Adrenal gland (tissue), 12 donors: ENCODE measurements around the gene NDUFAF5. TPM values are rescaled to one million over a fixed set of nuclear protein-coding genes. Genes with fewer than 3 reads are reported as not detected.

Experiments used
- DNase-seq, 7 donors: peaks; one replicate each; pipeline ENCODE4 v3.0.0-alpha.2; 2019 to 2020
- H3K27ac ChIP-seq, 5 donors: fragments of 200-600 bp; sonication (generic) in 4 of 5; 1 replicate in 3 of 5; 2 replicates in 2 of 5; pipeline versions ENCODE4 v1.5.1 to v1.8.0; 2016 to 2020; ENCODE audit warnings: mild to moderate bottlenecking in 1 of 5
- H3K27me3 ChIP-seq: fragments of 200-600 bp; 2 replicates; pipeline ENCODE4 v1.8.0; 2021
- H3K36me3 ChIP-seq, 2 donors: fragments of 200-600 bp; replicated peaks in 1 of 2; 1 replicate in 1 of 2; 2 replicates in 1 of 2; pipeline versions ENCODE4 v1.5.1 to v1.8.0; 2018 to 2022
- H3K4me1 ChIP-seq, 2 donors: fragments of 200-600 bp; replicated peaks in 1 of 2; 1 replicate in 1 of 2; 2 replicates in 1 of 2; pipeline versions ENCODE4 v1.5.1 to v1.8.0; 2018 to 2021
- H3K4me3 ChIP-seq, 4 donors: fragments of 200-600 bp; sonication (generic) in 3 of 4; one replicate each; pipeline ENCODE4 v1.5.1; 2016 to 2018
- H3K9me3 ChIP-seq, 3 donors: fragments of 200-600 bp; sonication (generic) in 1 of 3; replicated peaks in 1 of 3; 1 replicate in 2 of 3; 2 replicates in 1 of 3; pipeline versions ENCODE4 v1.5.1 to v1.8.0; 2016 to 2021
- POLR2A ChIP-seq, 2 donors: fragments of 450-650 bp; IDR thresholded peaks; one replicate each; pipeline ENCODE4 v1.6.1; 2017; ENCODE audit warnings: antibody characterized with exemption in 2 of 2, mild to moderate bottlenecking in 2 of 2, moderate library complexity in 1 of 2
- WGBS, 4 donors: extraction: QIAGEN DNeasy Blood & Tissue Kit in 2 of 4; methylation state at CpG; one replicate each; pipeline versions ENCODE4 v1.1.5 to v1.1.7; 2013 to 2017; 5-methylcytosine and 5-hydroxymethylcytosine counted together
- intact Hi-C, 2 donors: fragments of 100-400 bp; cut with DNase I; formaldehyde crosslinking; loops; one replicate each; pipeline versions ENCODE4 v1.14.1 to v1.15.0; 2022 to 2023
- polyA plus RNA-seq, 3 donors: library from polyadenylated mRNA; stranded (reverse); fragments of 200-250 nt in 2 of 3; fragments of 350-450 nt in 1 of 3; fragmentation: Illumina TruSeq in 1 of 3; extraction: RNeasy Lipid Tissue Mini Kit (QIAGEN cat#74804) in 1 of 3; gene quantifications; one replicate each; pipeline ENCODE4 v1.2.3, GENCODE V29; 2013 to 2014
- total RNA-seq, 9 donors: library from RNA; depleted of rRNA in 4 of 9; stranded (reverse); fragments of >200 nt in 4 of 9; fragments of 120-200 nt in 1 of 9; fragmentation: NEBNext Ultra II Directional in 1 of 9; extraction: Animal tissue kit (Norgen Biotek cat#: 25700) in 1 of 9; gene quantifications; one replicate each; pipeline versions ENCODE4 v1.1.0 to v1.2.4, GENCODE V29; 2013 to 2023
- TF ChIP-seq, protein P1 (sequence below), 6 experiments: fragments of 450-650 bp in 4 of 6; fragments of 200-600 bp in 2 of 6; sonication (generic) in 1 of 6; IDR thresholded peaks; 1 replicate in 5 of 6; 2 replicates in 1 of 6; pipeline versions ENCODE4 v1.5.1 to v1.8.0; 2016 to 2021; ENCODE audit warnings: antibody characterized with exemption in 6 of 6, mild to moderate bottlenecking in 2 of 6, moderate library complexity in 1 of 6
- donor health status: healthy with polysubstance abuse.
- donor health status: Bipolar disorder and iron deficiency.
- donor health status: DM: yes; HTN: yes; CAD: no.
- donor health status: DM: no; HTN: no; CAD: no.
- donor health status: DM: no; HTN: no; CAD: no.
- donor health status: DM: yes; HTN: yes; CAD: no.

The NDUFAF5 gene
- total and polyA plus RNA-seq, 12 donors: 6.3 to 54.1 (median 22.9) TPM

DNA sequence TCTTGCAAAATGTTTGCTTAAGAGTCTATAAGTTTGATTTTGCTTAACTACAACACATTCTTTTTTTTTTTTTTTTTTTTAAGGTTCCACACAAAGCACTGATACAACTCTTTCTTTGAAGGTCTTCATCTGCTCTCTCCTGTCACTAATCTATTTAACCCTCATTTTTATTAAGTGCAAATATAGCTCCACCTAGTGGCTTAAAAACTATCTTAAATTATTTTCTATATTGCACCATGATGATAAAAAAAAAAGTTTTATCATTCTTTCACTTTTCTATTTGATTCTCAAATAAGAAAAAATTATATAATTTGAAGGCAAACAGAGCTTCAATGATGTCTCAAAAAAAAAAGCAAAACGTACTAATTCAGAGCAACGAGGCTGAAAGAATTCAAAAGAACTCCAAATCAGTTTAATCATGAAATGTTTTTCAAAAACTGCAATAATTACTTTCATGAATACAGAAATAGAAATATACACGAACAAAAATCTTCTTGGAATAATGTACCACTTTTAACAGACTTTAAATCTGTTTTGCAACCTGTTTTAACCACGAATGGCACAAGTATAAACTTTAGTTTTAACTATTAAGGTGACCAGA, 12.9 kb upstream of the NDUFAF5 start:
- peaks cover 2% of the 10 kb centered on the region in 2 donors for H3K4me1 ChIP-seq
- H3K36me3 ChIP-seq: peaks cover 0 to 66% of the 10 kb centered on the region in 2 donors
- no peaks in the 10 kb centered on the region for H3K9me3 ChIP-seq
- no peak overlapping the region for H3K4me3 ChIP-seq
- TF ChIP-seq, protein P1, sequence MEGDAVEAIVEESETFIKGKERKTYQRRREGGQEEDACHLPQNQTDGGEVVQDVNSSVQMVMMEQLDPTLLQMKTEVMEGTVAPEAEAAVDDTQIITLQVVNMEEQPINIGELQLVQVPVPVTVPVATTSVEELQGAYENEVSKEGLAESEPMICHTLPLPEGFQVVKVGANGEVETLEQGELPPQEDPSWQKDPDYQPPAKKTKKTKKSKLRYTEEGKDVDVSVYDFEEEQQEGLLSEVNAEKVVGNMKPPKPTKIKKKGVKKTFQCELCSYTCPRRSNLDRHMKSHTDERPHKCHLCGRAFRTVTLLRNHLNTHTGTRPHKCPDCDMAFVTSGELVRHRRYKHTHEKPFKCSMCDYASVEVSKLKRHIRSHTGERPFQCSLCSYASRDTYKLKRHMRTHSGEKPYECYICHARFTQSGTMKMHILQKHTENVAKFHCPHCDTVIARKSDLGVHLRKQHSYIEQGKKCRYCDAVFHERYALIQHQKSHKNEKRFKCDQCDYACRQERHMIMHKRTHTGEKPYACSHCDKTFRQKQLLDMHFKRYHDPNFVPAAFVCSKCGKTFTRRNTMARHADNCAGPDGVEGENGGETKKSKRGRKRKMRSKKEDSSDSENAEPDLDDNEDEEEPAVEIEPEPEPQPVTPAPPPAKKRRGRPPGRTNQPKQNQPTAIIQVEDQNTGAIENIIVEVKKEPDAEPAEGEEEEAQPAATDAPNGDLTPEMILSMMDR (IDR thresholded peaks at IDR 0.05): peak; percentile 32 to 65 (median 53)
- no peak for TF ChIP-seq POLR2A (IDR thresholded peaks at IDR 0.05)
- no peak for DNase-seq
- 48 to 54% (median 52%) methylated on average over 4 of the region's 4 CpGs for WGBS, 4 donors
- intact Hi-C loops: loop anchor here in 1 of 2 donors (10.0 kb wide), 1 partner anchor 647 kb away; no protein-coding TSS in a partner anchor
- no peak overlapping the region for H3K27ac ChIP-seq
- no peaks in the 10 kb centered on the region for H3K27me3 ChIP-seq

DNA sequence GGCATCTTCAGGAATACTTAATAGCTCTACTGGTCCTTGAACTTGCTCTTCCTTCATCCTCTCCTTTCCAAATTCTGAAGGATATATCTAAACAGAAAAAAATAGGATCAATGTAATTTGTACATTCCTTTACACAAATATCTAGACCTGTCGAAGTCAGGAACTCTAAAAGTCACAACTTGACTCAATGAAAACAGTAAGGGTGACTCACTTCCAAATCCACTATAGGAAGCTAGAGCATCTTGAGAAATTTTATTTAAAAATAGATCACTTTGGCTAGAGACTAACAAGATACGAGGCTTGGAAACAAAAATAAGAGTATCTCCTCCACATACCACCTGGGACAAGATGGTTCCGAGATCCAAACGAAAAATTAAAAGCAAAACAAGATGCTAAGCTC, 12.3 kb upstream of the NDUFAF5 start:
- Histone ChIP-seq H3K27me3 (no peaks in the 10 kb centered on the region), H3K27ac (no peak overlapping the region), H3K4me1 (peaks cover 3 to 7% of the 10 kb centered on the region in 2 donors), H3K9me3 (no peaks in the 10 kb centered on the region), H3K4me3 (no peak overlapping the region), H3K36me3 (peaks cover 0 to 62% of the 10 kb centered on the region in 2 donors)
- intact Hi-C loops: loop anchor here in 1 of 2 donors (10.0 kb wide), 1 partner anchor 648 kb away; no protein-coding TSS in a partner anchor
- no peak for DNase-seq
- 68 to 84% (median 73%) methylated on average over 4 of the region's 4 CpGs for WGBS, 4 donors
- TF ChIP-seq, protein P1 (IDR thresholded peaks at IDR 0.05): no peak

DNA sequence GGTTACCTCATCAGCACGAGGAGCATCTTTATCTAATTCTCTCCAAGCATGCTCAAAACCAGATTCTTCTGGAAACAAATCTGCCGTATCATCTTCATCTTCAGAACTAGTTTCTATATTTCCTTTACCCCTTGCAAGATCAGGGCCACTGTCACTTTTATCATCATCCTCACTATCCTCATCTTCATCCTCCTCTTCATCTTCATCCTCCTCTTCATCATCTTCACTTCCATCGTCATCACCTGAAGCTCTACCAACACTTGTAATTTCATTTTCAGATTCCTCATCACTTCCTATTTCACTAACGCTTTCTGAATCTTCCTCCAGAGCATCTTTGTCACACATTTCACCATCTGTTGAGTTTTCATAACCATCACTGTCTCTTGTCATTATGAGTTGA, 9.0 kb upstream of the NDUFAF5 start:
- Histone ChIP-seq H3K9me3 (no peaks in the 10 kb centered on the region), H3K4me1 (peaks cover 3 to 7% of the 10 kb centered on the region in 2 donors), H3K36me3 (peaks cover 0 to 46% of the 10 kb centered on the region in 2 donors), H3K4me3 (no peak overlapping the region), H3K27me3 (no peaks in the 10 kb centered on the region), H3K27ac (no peak overlapping the region)
- DNase-seq: no peak
- intact Hi-C loops: loop anchor here in 1 of 2 donors (10.0 kb wide), 1 partner anchor 651 kb away; no protein-coding TSS in a partner anchor
- TF ChIP-seq, protein P1 (IDR thresholded peaks at IDR 0.05): no peak
- no peak for TF ChIP-seq POLR2A (IDR thresholded peaks at IDR 0.05)
- WGBS, 4 donors: 81 to 85% (median 84%) methylated on average over 4 of the region's 4 CpGs

DNA sequence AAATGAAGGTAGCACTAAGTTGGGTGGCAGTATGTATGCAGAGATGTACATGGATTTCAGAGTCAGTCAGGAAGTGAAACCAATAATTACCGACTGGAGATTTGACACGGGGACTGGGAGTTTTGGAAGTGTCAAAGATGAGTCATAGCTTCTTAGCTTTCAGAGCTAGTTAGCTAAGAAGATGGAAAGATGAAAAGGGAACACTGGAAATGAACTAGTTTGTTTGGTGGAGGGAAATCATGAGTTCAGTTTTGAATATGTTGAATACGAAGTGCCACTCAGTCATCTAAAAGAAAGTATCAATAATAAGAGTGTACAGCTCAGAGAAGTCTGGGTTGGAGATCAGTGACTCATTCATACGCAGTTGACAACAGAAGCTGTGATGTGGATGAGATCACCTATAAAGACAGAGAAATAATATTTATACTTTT, 7.6 kb upstream of the NDUFAF5 start:
- intact Hi-C loops: loop anchor here in 1 of 2 donors (10.0 kb wide), 1 partner anchor 652 kb away; no protein-coding TSS in a partner anchor
- Histone ChIP-seq H3K4me1 (peaks cover 3 to 7% of the 10 kb centered on the region in 2 donors), H3K36me3 (peaks cover 0 to 44% of the 10 kb centered on the region in 2 donors), H3K27ac (no peak overlapping the region), H3K9me3 (no peaks in the 10 kb centered on the region), H3K27me3 (no peaks in the 10 kb centered on the region), H3K4me3 (no peak overlapping the region)
- DNase-seq: no peak
- 47 to 60% (median 54%) methylated on average over 4 of the region's 4 CpGs for WGBS, 4 donors
- TF ChIP-seq POLR2A (IDR thresholded peaks at IDR 0.05): no peak
- TF ChIP-seq, protein P1 (IDR thresholded peaks at IDR 0.05): no peak
